ENCODE measurements around the gene ZNF319. TPM values are rescaled to one million over a fixed set of nuclear protein-coding genes. Genes with fewer than 3 reads are reported as not detected.

Gene ZNF319
- total and polyA plus RNA-seq, 2 of the 8 experiments (the other 6 are each of a cell fraction or from before 2014, with no cell fraction given): 3.3 to 5.5 TPM

GRCh38 chr16:58000706-58001676 is 519 bp upstream of the ZNF319 start, which contains the start of gene USB1 (continued):
- TF ChIP-seq, protein P1, sequence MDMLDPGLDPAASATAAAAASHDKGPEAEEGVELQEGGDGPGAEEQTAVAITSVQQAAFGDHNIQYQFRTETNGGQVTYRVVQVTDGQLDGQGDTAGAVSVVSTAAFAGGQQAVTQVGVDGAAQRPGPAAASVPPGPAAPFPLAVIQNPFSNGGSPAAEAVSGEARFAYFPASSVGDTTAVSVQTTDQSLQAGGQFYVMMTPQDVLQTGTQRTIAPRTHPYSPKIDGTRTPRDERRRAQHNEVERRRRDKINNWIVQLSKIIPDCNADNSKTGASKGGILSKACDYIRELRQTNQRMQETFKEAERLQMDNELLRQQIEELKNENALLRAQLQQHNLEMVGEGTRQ (IDR thresholded peaks at IDR 0.05; ENCODE audit: low read length): no peak
- no peak for TF ChIP-seq CHD7 (IDR thresholded peaks at IDR 0.05; ENCODE audit: insufficient replicate concordance, low read length)
- no peak; the same call in 1 of the 2 replicates for TF ChIP-seq EGR1 (IDR thresholded peaks at IDR 0.05; ENCODE audit: borderline replicate concordance, low read depth, low read length)
- TF ChIP-seq SIX5 (IDR thresholded peaks at IDR 0.05; ENCODE audit: low read depth, low read length): no peak
- peak; percentile 53 for TF ChIP-seq TAF7 (optimal IDR thresholded peaks at IDR 0.05; ENCODE audit: borderline replicate concordance, low read depth, low read length)
- TF ChIP-seq RAD21 (IDR thresholded peaks at IDR 0.05 in 1 of 2, conservative IDR thresholded peaks at IDR 0.05 in 1 of 2; ENCODE audit: low read depth in 2 of 2, low read length in 2 of 2): peak; percentile 49 to 66
- 0 out of 2 replicates have a peak, but pooled peaks have one; percentile 16 for TF ChIP-seq RBBP5 (IDR thresholded peaks at IDR 0.05; ENCODE audit: borderline replicate concordance, low read depth, low read length)
